GM23338 (cell line): ENCODE data around the gene FETUB. TPM values are rescaled to one million over a fixed set of nuclear protein-coding genes. Genes with fewer than 3 reads are reported as not detected.

Source experiments
- ATAC-seq: fragments of 200-7000 bp; cut with Tn5 transposase; 3 replicates; pipeline ENCODE4 v1.9.1; 2020
- DNase-seq: peaks from one replicate; pipeline ENCODE4 v3.0.0-alpha.2; 2015; ENCODE audit warnings: low spot score
- H2AFZ ChIP-seq: fragments of 200-600 bp; sonication (generic); 2 replicates; pipeline ENCODE4 v1.8.0; 2016; ENCODE audit warnings: antibody characterized with exemption, mild to moderate bottlenecking, moderate library complexity
- H3F3A ChIP-seq: fragments of 200-600 bp; sonication (generic); replicated peaks from 2 replicates; pipeline ENCODE4 v1.8.0; 2017; ENCODE audit warnings: antibody characterized with exemption, mixed run types, low read depth
- H3K27ac ChIP-seq: fragments of 200-600 bp; sonication (generic); 2 replicates; pipeline ENCODE4 v1.6.1; 2016; ENCODE audit warnings: low read depth
- H3K27me3 ChIP-seq: fragments of 200-600 bp; sonication (generic); 2 replicates; pipeline ENCODE4 v1.8.0; 2016; ENCODE audit warnings: mild to moderate bottlenecking, mixed run types, moderate library complexity; ENCODE audit not compliant: insufficient read depth
- H3K36me3 ChIP-seq: fragments of 200-600 bp; sonication (generic); 2 replicates; pipeline ENCODE4 v1.8.0; 2016; ENCODE audit warnings: mild to moderate bottlenecking; ENCODE audit not compliant: insufficient read depth
- H3K4me1 ChIP-seq: fragments of 200-600 bp; sonication (generic); 2 replicates; pipeline ENCODE4 v1.8.0; 2016; ENCODE audit warnings: mild to moderate bottlenecking, moderate library complexity; ENCODE audit not compliant: insufficient read depth
- H3K4me2 ChIP-seq: fragments of 200-600 bp; sonication (generic); 2 replicates; pipeline ENCODE4 v1.7.1; 2017; ENCODE audit warnings: mixed run types
- H3K4me3 ChIP-seq: fragments of 200-600 bp; sonication (generic); 2 replicates; pipeline ENCODE4 v1.6.1; 2016; ENCODE audit warnings: mixed run types
- H3K79me2 ChIP-seq: fragments of 200-600 bp; sonication (generic); replicated peaks from 2 replicates; pipeline ENCODE4 v1.8.0; 2017; ENCODE audit warnings: mild to moderate bottlenecking; ENCODE audit not compliant: insufficient read depth
- H3K9me2 ChIP-seq: fragments of 200-600 bp; sonication (generic); 2 replicates; pipeline ENCODE4 v1.8.0; 2017; ENCODE audit not compliant: insufficient read depth
- H4K20me1 ChIP-seq: fragments of 200-600 bp; sonication (generic); replicated peaks from 2 replicates; pipeline ENCODE4 v1.8.0; 2017; ENCODE audit warnings: mild to moderate bottlenecking; ENCODE audit not compliant: insufficient read depth
- H3K27ac Mint-ChIP-seq: 2 replicates; pipeline ENCODE4 v1.8.0; 2020; ENCODE audit warnings: inconsistent platforms, mild to moderate bottlenecking, moderate library complexity, mixed read lengths
- H3K27me3 Mint-ChIP-seq: 3 replicates; pipeline ENCODE4 v1.8.0; 2022; ENCODE audit warnings: low read depth, mild to moderate bottlenecking, moderate library complexity, mixed read lengths, inconsistent platforms; ENCODE audit not compliant: insufficient read depth, poor library complexity
- H3K36me3 Mint-ChIP-seq: 3 replicates; pipeline ENCODE4 v1.8.0; 2021; ENCODE audit warnings: low read depth, mild to moderate bottlenecking, inconsistent platforms, moderate library complexity, mixed read lengths
- H3K4me1 Mint-ChIP-seq: 3 replicates; pipeline ENCODE4 v1.8.0; 2020; ENCODE audit warnings: mild to moderate bottlenecking, inconsistent platforms, mixed read lengths
- H3K4me3 Mint-ChIP-seq: 3 replicates; pipeline ENCODE4 v1.8.0; 2021; ENCODE audit warnings: moderate library complexity, mild to moderate bottlenecking, inconsistent platforms, mixed read lengths
- H3K9me3 Mint-ChIP-seq: 3 replicates; pipeline ENCODE4 v1.8.0; 2020; ENCODE audit warnings: moderate library complexity, mild to moderate bottlenecking, inconsistent platforms, mixed read lengths
- EZH2 ChIP-seq: fragments of 200-600 bp; sonication (generic); IDR thresholded peaks from one replicate; pipeline ENCODE4 v1.8.0; 2017; ENCODE audit warnings: antibody characterized with exemption, mild to moderate bottlenecking, low read depth; ENCODE audit not compliant: unreplicated experiment
- EZH2phosphoT487 ChIP-seq: fragments of 200-600 bp; sonication (generic); IDR thresholded peaks from one replicate; pipeline ENCODE4 v1.8.1; 2018; ENCODE audit warnings: antibody characterized with exemption; ENCODE audit not compliant: unreplicated experiment
- JUNB ChIP-seq: IDR thresholded peaks from one replicate; pipeline ENCODE4 v1.6.1; 2016; ENCODE audit warnings: antibody characterized with exemption; ENCODE audit not compliant: unreplicated experiment
- NANOG ChIP-seq: IDR thresholded peaks from 2 replicates; pipeline ENCODE4 v1.6.1; 2016; ENCODE audit warnings: antibody characterized with exemption, borderline replicate concordance
- STAT1 ChIP-seq: IDR thresholded peaks from one replicate; pipeline ENCODE4 v1.6.1; 2016; ENCODE audit warnings: antibody characterized with exemption; ENCODE audit not compliant: unreplicated experiment
- ZNF114 ChIP-seq: fragments of 250-450 bp; sonication (Bioruptor Pico); IDR thresholded peaks from 2 replicates; pipeline ENCODE4 v1.5.0; 2020; ENCODE audit warnings: mild to moderate bottlenecking, moderate library complexity
- ZNF331 ChIP-seq: fragments of 250-450 bp; sonication (Bioruptor Pico); IDR thresholded peaks from 2 replicates; pipeline ENCODE4 v1.5.0; 2020; ENCODE audit warnings: low read depth, mild to moderate bottlenecking, moderate library complexity
- polyA plus RNA-seq: library from polyadenylated mRNA; unstranded; fragments of >200 nt; fragmentation: Nextera tagmentation; extraction: Ambion mirVana; gene quantifications from 2 replicates; pipeline ENCODE4 v1.2.1, GENCODE V29; 2016
- total RNA-seq: library from RNA; depleted of rRNA; stranded (reverse); fragments of >200 nt; shearing (Covaris generic); gene quantifications from 2 replicates; pipeline ENCODE4 v1.2.3, GENCODE V29; 2014
- TF ChIP-seq, protein P1 (sequence below), 2 experiments: fragments of 200-600 bp in 1 of 2; sonication (generic) in 1 of 2; conservative IDR thresholded peaks; 2 replicates each; pipeline versions ENCODE4 v1.5.1 to v1.6.1; 2016 to 2017; ENCODE audit warnings: antibody characterized with exemption in 2 of 2, low read depth in 2 of 2, mild to moderate bottlenecking in 2 of 2, moderate library complexity in 1 of 2
- TF ChIP-seq, protein P2 (sequence below): IDR thresholded peaks from one replicate; pipeline ENCODE4 v1.6.1; 2018; ENCODE audit warnings: antibody characterized with exemption; ENCODE audit not compliant: unreplicated experiment

The FETUB gene
- total and polyA plus RNA-seq, 2 experiments from 2014 or later, result 0.26 TPM; not detected in 1

DNA sequence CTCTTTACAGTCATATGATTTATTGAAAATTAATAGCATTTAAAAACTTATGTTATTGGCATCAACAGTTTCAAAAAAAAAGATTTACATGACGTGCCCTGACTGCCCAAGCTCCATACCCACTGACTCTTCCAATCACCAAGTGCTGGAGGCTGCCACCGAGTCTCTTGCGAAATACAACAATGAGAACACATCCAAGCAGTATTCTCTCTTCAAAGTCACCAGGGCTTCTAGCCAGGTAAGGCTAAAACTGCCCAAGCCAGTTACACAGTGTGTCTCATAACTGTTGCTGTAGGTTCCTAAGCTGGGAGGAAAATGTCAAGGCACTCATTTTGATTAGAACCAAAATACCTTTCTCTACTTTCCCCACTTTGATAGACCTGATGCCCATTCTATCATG lies 4.5 kb downstream of the FETUB start:
- Mint-ChIP-seq H3K36me3 (no peaks in the 10 kb centered on the region), H3K27ac (no peak overlapping the region), H3K4me1 (peaks cover 29% of the 10 kb centered on the region), H3K4me3 (no peak overlapping the region), H3K27me3 (peaks cover 1% of the 10 kb centered on the region), H3K9me3 (no peaks in the 10 kb centered on the region)
- H4K20me1 ChIP-seq, result no peaks in the 10 kb centered on the region
- ATAC-seq (no peak), DNase-seq (no peak)
- H3K27me3 ChIP-seq, result no peaks in the 10 kb centered on the region
- peaks cover 33% of the 10 kb centered on the region for H3K4me1 ChIP-seq
- H3K4me3 ChIP-seq, result no peak overlapping the region
- H3K4me2 ChIP-seq, result no peak overlapping the region
- TF ChIP-seq, protein P1, sequence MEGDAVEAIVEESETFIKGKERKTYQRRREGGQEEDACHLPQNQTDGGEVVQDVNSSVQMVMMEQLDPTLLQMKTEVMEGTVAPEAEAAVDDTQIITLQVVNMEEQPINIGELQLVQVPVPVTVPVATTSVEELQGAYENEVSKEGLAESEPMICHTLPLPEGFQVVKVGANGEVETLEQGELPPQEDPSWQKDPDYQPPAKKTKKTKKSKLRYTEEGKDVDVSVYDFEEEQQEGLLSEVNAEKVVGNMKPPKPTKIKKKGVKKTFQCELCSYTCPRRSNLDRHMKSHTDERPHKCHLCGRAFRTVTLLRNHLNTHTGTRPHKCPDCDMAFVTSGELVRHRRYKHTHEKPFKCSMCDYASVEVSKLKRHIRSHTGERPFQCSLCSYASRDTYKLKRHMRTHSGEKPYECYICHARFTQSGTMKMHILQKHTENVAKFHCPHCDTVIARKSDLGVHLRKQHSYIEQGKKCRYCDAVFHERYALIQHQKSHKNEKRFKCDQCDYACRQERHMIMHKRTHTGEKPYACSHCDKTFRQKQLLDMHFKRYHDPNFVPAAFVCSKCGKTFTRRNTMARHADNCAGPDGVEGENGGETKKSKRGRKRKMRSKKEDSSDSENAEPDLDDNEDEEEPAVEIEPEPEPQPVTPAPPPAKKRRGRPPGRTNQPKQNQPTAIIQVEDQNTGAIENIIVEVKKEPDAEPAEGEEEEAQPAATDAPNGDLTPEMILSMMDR (conservative IDR thresholded peaks at IDR 0.05; ENCODE audit: low read depth in 2 of 2), result no peak
- TF ChIP-seq EZH2 (no peak), ZNF331 (CRISPR knock-in tag) (no peak), STAT1 (no peak)
- no peaks in the 10 kb centered on the region for H3K36me3 ChIP-seq
- H3K9me2 ChIP-seq, result no peaks in the 10 kb centered on the region
- no peak overlapping the region for H2AFZ ChIP-seq
- no peaks in the 10 kb centered on the region for H3F3A ChIP-seq
- H3K27ac ChIP-seq, result no peak overlapping the region
- no peaks in the 10 kb centered on the region for H3K79me2 ChIP-seq

DNA sequence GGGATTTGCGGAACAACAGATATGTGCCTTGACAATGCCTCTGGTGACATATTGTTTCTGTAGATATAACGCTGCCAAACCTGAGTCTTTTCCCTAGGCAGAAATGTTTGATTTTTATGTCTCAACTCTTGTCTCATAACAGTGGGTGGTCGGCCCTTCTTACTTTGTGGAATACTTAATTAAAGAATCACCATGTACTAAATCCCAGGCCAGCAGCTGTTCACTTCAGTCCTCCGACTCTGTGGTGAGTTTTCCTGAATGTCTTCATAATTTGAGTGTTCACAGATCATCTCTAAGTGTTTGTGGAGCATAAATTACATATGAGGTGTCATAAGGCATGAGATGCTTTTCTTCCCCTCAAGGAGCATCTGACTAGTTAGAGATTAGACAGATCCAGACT lies 5.9 kb downstream of the FETUB start:
- Mint-ChIP-seq H3K4me1 (peaks cover 20% of the 10 kb centered on the region), H3K4me3 (no peak overlapping the region), H3K9me3 (no peaks in the 10 kb centered on the region), H3K27me3 (no peaks in the 10 kb centered on the region), H3K27ac (no peak overlapping the region), H3K36me3 (no peaks in the 10 kb centered on the region)
- ATAC-seq (no peak), DNase-seq (no peak)
- no peak overlapping the region for H3K4me3 ChIP-seq
- H3K27ac ChIP-seq, result no peak overlapping the region
- H4K20me1 ChIP-seq, result no peaks in the 10 kb centered on the region
- no peaks in the 10 kb centered on the region for H3K9me2 ChIP-seq
- no peaks in the 10 kb centered on the region for H3F3A ChIP-seq
- no peaks in the 10 kb centered on the region for H3K79me2 ChIP-seq
- no peaks in the 10 kb centered on the region for H3K27me3 ChIP-seq
- peaks cover 21% of the 10 kb centered on the region for H3K4me1 ChIP-seq
- no peak overlapping the region for H3K4me2 ChIP-seq
- no peaks in the 10 kb centered on the region for H3K36me3 ChIP-seq
- no peak overlapping the region for H2AFZ ChIP-seq
- no peak for TF ChIP-seq ZNF114
- no peak for TF ChIP-seq EZH2phosphoT487
- no peak for TF ChIP-seq JUNB
- TF ChIP-seq, protein P2, sequence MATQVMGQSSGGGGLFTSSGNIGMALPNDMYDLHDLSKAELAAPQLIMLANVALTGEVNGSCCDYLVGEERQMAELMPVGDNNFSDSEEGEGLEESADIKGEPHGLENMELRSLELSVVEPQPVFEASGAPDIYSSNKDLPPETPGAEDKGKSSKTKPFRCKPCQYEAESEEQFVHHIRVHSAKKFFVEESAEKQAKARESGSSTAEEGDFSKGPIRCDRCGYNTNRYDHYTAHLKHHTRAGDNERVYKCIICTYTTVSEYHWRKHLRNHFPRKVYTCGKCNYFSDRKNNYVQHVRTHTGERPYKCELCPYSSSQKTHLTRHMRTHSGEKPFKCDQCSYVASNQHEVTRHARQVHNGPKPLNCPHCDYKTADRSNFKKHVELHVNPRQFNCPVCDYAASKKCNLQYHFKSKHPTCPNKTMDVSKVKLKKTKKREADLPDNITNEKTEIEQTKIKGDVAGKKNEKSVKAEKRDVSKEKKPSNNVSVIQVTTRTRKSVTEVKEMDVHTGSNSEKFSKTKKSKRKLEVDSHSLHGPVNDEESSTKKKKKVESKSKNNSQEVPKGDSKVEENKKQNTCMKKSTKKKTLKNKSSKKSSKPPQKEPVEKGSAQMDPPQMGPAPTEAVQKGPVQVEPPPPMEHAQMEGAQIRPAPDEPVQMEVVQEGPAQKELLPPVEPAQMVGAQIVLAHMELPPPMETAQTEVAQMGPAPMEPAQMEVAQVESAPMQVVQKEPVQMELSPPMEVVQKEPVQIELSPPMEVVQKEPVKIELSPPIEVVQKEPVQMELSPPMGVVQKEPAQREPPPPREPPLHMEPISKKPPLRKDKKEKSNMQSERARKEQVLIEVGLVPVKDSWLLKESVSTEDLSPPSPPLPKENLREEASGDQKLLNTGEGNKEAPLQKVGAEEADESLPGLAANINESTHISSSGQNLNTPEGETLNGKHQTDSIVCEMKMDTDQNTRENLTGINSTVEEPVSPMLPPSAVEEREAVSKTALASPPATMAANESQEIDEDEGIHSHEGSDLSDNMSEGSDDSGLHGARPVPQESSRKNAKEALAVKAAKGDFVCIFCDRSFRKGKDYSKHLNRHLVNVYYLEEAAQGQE, result no peak
- no peak for TF ChIP-seq STAT1
- TF ChIP-seq, protein P1 (conservative IDR thresholded peaks at IDR 0.05; ENCODE audit: low read depth in 2 of 2), result no peak
- no peak for TF ChIP-seq NANOG
